Left kidney (tissue), 2 donors: ENCODE measurements around the gene SLC10A7. TPM values are rescaled to one million over a fixed set of nuclear protein-coding genes. Genes with fewer than 3 reads are reported as not detected.

Experiments used
- DNase-seq: peaks from one replicate; pipeline ENCODE4 v3.0.0-alpha.2; 2013
- polyA plus RNA-seq: library from polyadenylated mRNA; unstranded; fragments of 120-200 nt; gene quantifications from one replicate; pipeline ENCODE4 v1.2.1, GENCODE V29; 2013; ENCODE audit not compliant: insufficient read length

Gene SLC10A7
- polyA plus RNA-seq, 1 donor: 15.6 TPM

DNA sequence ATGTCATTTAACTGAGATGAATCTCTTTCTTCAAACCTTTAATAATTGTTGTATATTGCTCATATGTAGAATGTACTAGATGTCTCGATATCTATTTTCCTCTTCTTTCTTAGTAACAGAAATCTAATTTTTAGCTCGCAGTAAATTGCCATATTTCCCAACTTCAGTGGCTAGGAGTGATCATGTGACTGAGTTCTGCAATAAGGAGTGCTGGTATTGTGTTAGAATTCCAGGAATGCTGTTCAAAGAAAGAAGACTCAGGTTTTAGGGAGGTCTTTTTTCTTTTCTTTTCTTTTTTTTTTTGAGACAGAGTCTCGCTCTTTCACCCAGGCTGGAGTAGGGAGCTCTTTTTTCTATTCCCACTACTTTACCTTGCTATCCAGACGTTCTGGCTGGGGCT is 81.7 kb downstream of the SLC10A7 start:
- DNase-seq: no peak

DNA sequence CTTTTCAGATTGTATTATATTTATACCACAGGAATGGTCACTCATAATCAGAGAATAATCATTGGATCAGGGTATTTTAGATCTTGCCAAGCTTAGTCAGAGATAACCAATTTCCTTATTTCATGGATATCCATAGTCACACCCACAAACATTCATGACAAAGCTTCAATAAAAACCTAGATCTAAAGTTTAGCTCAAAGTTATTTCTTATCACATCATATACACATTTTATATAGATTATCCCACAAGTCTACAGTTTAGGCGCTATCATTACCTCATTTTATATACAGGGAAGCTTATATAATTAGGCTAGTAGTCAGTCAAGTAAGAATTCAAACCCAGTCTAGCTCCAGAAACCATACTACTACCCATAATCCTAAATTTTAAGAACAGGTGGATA is 82.3 kb downstream of the SLC10A7 start:
- DNase-seq: no peak

GRCh38 chr4:146437778-146438177 is 84.0 kb downstream of the SLC10A7 start:
- no peak for DNase-seq

DNA sequence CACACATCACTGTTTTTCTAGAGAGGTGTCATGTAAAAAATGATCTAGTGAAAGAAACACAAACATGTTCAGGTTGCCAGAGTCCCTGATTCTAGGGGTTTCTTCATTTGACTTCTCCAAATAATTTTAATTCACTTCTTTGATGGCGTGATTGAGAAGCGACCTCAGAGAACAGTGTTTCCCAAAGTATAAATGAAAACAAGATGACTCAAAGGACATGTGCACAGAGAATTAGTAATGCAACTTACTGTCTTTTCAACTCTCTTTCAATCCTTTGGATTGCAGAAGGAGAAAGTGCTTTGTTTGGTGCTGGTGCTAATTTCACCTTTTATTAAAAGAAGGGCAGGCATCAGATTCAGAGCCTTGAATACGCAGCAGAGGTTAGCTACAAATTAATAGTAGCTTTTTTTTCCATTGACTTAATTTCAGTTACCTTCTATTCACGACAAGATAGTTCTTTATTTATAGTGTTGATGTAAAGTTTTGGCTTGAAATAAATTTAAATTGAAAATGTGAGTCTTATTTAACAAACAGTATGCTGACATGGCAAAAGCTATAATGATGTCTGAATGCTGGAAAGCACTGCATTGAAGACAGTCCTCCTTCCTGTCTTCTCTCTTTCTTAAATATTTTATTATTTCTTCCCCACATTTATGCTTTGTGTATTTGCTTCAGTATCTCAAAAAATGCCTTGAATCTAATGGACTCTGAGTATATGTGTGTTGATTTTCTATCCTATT is 85.1 kb downstream of the SLC10A7 start:
- no peak for DNase-seq

DNA sequence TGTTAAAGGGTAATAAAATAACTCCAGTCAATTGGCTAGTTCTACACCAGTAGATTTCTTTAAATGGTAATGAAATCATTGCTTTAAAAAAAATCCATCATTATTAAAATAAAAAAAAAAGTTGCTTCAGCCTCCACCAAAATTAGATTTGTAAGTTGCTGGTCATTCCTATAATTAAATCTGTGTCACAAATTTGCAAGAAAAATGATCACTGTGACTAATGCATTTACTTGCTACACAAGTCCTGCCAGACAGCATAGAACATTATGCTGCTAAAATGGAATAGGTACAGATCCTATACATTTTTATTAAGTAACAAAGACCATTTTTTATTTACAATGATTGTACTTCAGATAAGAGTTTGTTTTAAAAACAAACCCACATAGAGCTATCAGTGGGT is 85.8 kb downstream of the SLC10A7 start:
- no peak for DNase-seq

DNA sequence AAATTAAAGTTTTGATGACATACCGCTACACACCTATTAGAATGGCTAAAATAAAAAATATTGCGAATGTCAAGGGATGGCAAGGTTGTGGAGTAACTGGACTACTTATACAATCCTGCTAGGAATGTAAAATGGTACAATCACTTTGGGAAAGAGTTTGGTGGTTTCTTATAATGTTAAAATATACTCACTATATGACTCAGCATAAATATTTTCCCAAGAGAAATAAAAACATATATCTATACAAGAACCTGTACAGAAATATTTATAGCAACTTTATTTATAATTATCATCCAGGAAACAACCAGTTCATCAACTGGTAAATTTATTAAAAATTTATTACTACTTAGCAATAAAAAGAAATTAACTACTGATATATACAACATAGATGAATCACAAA is 89.7 kb downstream of the SLC10A7 start:
- DNase-seq: no peak

GRCh38 chr4:146428298-146428697 is 93.4 kb downstream of the SLC10A7 start:
- no peak for DNase-seq

DNA sequence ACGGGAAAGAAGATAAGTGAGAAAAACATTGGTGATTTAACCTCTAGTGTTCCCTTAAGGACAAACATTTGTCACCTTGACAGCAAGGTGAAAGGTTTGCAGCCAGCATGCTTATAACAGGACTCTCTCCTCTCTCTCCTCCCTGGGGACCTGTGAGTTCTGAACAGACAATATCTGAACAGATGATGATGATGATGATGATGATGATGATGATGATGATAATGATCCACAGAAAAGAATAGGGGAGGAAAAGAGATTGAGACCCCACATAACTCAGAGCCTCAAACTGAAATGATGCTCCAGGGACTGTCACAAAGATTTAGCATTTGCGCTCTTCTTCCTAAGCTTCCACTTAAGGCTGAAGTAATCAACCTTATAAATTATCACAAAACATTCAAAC is 103.9 kb downstream of the SLC10A7 start:
- no peak for DNase-seq

GRCh38 chr4:146415829-146416228 is 105.9 kb downstream of the SLC10A7 start:
- no peak for DNase-seq

GRCh38 chr4:146407669-146408084 is 114.1 kb downstream of the SLC10A7 start:
- DNase-seq: no peak

DNA sequence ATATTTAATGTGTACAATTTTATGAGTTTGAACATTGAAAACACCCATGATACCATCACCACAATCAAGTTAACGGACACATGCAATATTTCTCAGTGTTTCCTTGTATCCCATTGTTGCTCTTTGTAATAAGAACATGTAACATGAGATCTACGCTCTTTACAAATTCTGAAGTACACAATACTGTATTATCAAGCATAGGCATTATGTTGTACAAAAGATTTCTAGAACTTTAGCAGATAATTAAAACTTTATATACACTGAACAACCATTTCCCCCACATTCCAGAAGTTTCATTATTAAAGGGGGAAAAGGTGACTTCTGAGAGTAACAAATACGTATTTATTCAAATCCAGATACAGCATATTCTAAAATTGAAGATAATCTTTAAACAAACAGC is 114.5 kb downstream of the SLC10A7 start:
- DNase-seq: no peak

GRCh38 chr4:146401274-146401673 is 120.5 kb downstream of the SLC10A7 start:
- DNase-seq: no peak

- DNase-seq: no peak
Observed at GRCh38 chr4:146398896-146399445, 122.8 kb downstream of the SLC10A7 start.

- no peak for DNase-seq
Observed at GRCh38 chr4:146398404-146398803, 123.3 kb downstream of the SLC10A7 start.

- no peak for DNase-seq
Observed at GRCh38 chr4:146389561-146389960, 132.2 kb downstream of the SLC10A7 start.

- no peak for DNase-seq
Observed at GRCh38 chr4:146382194-146382593, 139.5 kb downstream of the SLC10A7 start.

GRCh38 chr4:146381263-146381872 is 140.4 kb downstream of the SLC10A7 start:
- DNase-seq: no peak

GRCh38 chr4:146379744-146380143 is 142.0 kb downstream of the SLC10A7 start:
- DNase-seq: no peak

DNA sequence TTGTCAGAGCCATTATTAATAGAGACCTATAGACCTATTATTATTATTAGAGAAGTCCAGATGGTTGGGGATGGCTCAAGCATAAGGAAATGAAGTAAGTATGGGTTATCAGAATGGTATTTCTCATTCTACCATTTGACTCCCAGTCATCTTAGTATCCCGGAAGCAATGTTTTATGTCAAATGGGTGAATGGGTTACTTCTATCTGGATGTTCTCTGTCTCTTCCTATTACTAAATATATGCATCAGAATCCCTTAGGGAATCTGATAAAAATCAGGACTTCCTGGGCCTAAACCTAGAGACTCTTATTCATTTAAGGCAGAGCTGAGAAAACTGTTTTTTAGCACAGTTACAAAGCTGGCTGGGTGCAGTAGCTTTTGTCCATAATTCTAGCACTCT is 149.9 kb downstream of the SLC10A7 start:
- DNase-seq: no peak

GRCh38 chr4:146370841-146371240 is 150.9 kb downstream of the SLC10A7 start:
- DNase-seq: no peak

- DNase-seq: no peak
Observed at GRCh38 chr4:146369446-146369845, 152.3 kb downstream of the SLC10A7 start.

DNA sequence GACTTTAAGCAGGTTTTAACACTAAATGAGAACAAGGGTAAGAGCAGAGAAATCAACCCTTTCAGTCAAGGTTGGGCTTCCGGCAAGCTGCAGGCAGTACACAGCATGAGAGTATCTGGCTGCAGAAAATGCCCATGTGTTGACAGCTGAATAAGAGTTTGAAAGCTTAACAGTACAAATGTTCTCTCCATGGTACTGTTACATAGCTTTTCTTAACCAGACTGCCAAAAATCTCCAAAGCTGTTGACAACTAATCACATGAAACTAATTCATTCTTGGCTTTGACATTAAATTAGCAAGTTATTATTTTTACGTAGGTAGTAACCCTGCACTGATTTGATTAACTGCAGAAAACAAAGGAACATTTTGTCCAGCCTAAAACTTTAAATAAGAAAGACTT is 153.5 kb downstream of the SLC10A7 start:
- no peak for DNase-seq

DNA sequence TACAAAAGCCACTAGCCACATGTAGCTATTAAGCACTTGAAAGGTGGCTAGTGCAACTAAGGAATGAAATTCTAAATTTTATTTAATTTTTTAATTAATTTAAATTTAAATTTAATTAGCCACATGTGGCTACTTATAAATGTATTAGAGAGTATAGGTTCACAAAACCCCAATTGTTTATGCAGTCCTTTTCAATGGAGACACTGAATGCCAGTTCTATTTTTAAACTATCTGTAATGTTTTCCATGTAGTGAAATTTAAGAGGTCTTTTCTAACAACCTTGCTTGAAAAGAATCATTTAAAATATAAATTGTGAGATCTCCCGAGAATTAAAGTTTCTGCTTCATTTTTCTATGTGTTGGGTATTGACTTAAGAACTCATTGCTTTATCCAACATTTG is 154.4 kb downstream of the SLC10A7 start:
- DNase-seq: no peak

DNA sequence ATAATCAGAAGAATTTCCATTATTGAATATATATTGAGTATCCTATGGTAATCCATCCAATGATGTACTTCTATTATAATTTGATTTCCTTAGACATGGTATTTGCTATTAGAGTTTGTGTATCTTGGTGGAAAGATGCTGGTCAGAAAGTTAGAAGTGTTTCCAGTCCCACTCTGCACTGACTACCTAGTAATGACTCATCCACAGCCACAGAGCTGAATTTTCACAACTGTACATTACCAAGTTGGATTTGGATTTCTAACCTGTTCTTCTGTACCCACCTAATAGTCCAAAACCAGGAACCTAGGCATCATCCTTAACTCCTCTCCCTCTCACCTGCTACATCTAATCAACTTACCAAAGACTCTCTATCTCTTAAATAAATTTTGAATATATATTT is 162.0 kb downstream of the SLC10A7 start:
- no peak for DNase-seq
